Fibroblast of gingiva (primary cell): ENCODE data around the gene GNG10.
"Not testable (repeated sequence)": the region's sequence is repeated elsewhere in the genome, so short reads cannot be mapped to it uniquely, and the experiment has no call there.

Experiments
- DNase-seq: peaks from one replicate; pipeline ENCODE4 v3.0.0-alpha.2; 2011; ENCODE audit warnings: low read depth

Gene GNG10

DNA sequence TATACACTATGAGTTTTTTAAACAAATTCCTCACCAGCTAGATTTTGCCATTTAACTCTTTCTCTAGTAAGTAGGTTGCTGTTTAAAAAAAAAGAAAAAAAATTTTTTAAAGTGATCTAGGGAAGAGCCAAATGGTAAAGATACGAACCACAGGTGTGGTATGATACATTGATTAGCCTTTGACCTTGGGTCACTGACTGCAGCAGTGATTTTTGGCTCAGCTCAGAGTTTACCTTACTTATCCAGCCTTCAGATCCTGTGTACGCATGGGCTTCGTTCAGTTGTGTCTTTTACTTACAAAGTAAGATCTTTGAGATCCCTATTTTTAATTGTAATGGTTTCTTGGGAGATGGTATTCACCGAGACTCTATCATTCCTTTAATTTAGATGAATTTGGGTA is 12.4 kb upstream of the GNG10 start:
- DNase-seq: no peak

DNA sequence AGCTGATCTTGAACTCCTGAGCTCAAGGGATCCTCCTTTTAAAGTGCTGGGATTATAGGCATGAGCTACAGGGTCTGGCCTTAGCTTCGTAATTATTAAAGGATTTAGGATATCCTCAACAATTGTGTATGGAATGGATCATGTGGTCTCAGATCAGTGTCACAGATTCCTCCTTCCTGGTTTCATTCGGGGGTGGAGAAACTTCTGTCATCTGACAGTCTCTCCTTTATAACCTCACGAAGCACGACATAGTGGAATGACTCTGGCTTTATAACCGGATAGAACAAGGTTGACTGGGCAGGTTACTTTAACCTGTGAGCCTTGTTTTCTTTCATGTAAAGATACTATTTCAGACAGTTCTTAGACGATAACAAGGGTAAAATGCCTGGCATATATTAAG is 4.4 kb upstream of the GNG10 start:
- no peak for DNase-seq

DNA sequence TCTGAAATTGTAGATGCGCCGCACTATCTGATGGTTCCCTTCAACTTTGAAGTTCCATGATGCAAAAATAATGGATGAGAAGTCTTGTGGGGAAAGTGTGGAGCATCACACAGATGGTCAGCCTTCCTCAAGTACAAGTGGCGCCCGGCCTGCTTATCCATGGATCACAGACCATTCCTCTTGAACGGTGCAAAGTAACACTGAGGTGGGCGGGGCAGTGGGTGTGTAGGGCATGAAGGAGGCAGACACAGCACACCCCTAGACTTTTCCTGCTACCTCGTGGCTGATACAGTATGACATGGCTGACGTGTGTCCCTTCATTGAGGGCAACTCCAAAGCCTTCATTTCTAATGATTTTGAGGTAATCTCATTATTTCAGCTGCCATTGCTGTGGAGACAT is 2.5 kb upstream of the GNG10 start:
- DNase-seq: no peak

DNA sequence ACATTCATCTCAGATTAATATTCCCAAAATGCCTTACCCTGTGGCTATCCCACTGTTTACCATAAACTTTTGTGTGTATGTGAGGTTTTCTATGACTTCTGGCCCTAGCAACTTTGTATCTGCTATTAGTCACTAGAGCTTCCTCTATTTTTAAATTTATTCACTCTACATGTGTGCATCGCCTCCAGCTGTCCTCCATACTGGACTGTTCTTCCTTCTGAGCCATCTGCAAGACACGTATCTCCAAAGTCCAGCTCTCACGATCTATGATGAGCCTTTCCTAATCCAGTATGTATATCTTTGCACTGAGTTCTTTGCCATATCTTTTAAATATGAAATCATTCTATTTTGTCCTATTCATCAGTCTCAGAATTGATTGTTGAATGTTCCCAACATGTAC is 1.7 kb upstream of the GNG10 start:
- peak; percentile 7 for DNase-seq

DNA sequence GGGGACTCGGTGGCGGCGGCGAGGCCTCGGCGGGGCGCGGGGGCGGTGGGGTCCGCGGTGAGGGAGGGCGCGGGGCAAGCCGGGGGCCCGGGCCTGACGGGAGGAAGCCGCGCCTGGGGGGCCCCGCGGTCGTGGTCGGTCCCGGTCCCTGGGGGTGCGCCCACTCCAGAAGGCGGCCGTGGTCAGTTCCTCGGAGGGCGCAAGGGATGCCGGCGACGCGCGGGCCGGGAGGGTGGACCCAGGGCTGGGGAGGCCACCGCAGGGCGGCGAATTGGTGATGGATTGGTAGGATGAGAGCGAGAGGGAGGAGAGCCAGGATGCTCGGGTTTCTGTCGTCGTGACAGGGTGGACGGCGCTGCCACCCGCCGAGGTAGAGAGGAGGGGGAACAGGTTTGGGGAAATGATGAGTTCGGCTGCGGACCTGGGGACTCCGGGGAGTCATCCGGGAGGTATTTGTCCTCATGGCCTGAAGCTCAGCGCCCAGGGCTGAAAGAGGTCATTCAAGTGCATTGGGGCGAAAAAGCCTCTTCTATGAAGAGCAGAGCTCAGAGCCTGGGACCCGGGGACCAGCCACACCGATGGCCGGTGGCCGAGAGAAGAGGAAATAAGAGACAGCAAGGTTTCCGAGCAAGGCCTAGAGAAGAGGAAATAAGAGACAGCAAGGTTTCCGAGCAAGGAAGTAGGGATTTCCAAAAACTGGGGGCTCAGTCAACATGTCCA is 557 bp downstream of the GNG10 start:
- peak; percentile 51 for DNase-seq

DNA sequence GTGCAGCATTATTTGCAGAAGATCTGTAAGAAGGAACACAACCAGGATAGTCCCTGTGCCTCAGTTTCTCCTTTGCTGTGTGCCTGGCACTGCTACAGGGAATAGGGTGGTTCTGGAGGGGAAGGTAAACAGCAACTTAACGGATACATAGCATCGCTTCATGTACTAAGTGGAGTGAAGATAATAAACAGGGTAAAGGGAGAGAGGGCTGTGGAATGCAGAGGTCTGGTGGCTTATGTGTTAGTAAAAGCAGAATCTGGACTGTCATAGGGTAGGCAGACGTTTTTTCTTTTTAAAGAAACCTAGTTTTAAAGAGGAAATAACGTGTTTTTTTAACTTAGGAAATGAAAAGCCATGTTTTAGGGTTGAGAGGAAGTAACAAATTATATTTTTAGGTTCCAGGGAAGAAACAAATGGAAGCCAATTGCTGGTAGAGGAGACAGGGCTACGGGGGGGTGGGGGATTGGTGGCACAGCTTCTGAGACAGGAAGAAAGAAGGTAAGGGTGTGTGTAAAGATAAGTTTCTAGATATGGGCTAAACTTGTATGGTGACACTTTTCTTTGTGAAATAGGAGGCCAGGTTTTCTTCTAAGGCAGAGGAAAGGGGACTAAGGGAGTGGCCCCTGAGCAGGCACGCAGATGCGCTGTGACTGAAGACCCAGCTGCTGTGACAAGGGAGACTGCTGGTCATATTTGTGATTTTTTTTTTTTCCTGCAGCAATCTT is 1.3 kb downstream of the GNG10 start:
- DNase-seq: no peak

DNA sequence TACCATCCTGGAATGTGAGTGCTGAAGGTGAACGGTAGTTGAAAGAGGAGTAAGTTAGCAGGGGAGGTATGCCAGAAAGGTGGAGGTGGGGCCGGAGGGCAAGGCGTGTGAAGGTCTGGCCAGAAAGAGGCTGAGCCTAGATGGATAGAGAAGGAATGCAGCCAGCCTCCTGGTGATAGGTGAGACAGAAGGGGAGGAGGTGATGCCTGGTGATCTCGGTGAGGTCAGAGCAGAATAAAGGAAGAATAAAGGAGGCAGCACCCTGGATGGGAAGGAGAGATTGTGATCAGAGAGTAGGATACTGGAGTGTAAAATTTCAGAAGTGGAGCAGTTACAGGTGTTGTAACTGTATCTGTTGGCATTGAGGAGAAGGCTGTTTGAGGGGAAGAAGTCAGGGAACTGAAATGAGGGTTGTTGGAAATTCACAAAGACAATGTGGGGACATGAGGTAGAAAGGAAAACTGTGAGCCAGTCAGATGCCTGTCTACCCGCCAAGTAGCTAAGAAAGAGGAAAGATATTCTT is 2.0 kb downstream of the GNG10 start:
- no peak for DNase-seq

DNA sequence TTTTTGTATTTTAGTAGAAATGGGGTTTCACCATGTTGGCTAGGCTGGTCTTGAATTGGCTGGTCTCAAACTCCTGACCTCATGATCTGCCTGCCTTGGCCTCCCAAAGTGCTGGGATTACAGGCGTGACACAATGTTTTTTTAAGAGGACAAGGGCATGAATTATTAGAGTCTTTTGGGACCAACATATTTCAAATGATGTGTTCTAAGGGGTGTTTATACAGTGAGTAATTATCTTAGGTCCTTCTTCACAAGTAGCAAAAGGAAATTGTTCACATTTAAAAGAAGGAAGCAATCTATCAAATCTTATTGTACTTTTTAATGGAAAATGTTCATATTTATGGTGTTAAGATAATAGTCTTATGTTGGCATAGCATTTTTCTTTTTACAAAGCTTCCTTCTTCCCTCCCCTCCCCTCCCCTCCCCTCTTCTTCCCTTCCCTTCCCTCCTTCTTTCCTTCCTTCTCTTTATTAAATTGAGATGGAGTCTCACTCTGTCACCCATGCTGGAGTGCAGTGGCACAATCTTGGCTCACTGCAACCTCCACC is 6.7 kb downstream of the GNG10 start:
- DNase-seq: no peak

DNA sequence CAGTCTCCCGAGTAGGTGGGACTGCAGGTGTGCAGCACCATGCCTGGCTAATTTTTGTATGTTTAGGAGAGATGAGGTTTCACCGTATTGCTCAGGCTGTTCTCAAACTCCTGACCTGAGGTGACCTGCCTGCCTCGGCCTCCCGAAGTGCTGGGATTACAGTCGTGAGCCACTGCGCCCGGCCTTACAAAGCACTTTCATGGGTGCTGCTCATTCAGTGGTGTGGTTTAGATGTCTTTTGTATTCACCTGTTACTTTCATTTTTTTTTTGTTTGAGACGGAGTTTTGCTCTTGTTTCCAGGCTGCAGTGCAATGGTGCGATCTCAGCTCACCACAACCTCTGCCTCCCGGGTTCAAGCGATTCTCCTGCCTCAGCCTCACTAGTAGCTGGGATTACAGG is 7.2 kb downstream of the GNG10 start:
- DNase-seq: not testable (repeated sequence)

DNA sequence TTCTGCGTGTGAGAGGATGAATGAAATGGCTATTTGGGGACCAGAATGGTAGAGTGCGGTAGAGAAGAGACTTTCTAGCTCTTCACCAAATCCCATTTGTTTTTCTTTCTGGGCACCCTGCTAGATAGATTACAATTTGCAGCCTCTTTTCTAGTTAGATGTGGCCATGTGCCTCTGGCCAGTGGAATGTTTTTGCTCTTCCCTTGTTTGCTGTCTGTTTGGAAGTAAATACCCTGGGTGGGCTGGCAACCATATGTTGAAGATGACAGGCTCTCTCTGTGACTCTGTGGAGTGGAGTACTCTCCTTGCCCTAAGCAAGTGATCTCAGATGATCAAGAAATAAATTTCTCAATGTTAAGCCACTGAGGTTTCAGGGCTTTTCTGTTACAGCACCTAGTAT is 12.9 kb downstream of the GNG10 start:
- peak; percentile 43 for DNase-seq

DNA sequence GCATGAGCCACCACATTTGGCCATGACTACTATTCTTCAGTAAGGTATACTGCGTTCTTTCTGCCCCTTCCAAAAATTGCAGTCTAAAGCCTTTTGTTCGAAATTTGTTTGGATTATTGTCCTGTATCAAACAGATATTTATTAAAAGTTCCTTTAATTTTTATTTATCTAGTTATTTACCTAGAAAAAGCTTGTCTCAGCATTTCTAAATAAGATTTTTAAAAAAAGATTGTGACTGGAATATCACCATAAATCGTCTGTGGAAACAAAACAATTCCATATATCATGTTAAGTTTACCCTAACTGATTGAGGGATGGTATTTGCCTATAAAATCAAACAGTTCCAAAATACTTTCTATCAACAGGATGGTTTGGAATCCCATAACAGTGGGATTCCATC is 14.7 kb downstream of the GNG10 start:
- DNase-seq: no peak

DNA sequence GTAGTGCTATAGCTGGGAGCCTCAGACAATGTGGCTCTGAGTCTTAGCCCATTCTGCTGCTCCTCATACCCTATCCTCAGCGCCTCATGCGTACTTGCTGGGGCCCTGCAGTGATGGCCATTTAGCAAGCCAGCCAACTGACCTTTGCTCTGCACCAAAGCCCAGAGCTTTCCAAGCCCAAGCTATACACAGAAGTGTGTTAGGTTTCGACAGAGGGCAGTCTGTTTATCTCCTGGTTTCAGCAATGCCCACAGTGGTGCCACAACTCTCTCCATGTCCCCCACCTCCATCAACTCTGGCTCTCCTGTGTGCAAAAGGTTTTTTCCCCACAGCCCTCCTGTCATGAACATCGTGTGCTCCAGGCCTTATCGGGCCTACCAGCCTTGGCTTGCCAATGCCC is 16.9 kb downstream of the GNG10 start:
- DNase-seq: no peak

DNA sequence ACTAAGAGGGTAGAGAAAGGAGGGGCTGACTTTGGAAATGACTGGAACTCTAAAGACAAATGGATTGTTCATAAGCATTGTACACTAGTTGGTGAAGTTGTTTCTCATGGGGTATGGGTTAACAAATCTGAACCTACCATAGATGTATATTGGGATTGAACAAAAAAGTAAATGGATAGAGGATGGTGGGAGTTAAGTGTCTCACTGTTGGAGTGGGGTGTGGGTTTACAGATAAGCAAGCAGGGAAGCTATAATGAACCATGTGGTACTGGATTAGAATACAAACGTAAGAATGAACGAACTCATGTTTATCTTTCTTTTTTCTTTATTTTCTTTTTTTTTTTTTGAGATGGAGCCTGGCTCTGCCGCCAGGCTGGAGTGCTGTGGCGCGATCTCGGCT is 17.8 kb downstream of the GNG10 start:
- no peak for DNase-seq

DNA sequence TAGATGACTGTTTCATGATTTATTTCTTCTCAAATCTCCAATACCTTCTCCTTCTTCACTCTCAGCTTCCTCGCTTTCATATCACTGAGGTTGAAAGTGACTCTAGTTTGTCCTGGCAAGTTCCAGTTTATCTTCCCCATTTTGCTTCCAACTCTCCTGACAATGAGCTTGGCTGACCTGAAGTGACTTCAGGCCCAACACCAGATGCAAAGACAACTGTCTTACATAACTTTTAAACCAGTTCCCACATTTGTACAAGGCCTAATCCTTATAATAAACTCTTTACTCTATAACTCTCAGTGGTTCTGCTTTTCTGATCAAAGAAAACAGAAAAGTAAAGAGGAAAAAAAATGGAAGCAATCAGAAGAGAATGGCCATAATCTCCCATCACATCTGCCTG is 22.0 kb downstream of the GNG10 start:
- no peak for DNase-seq

DNA sequence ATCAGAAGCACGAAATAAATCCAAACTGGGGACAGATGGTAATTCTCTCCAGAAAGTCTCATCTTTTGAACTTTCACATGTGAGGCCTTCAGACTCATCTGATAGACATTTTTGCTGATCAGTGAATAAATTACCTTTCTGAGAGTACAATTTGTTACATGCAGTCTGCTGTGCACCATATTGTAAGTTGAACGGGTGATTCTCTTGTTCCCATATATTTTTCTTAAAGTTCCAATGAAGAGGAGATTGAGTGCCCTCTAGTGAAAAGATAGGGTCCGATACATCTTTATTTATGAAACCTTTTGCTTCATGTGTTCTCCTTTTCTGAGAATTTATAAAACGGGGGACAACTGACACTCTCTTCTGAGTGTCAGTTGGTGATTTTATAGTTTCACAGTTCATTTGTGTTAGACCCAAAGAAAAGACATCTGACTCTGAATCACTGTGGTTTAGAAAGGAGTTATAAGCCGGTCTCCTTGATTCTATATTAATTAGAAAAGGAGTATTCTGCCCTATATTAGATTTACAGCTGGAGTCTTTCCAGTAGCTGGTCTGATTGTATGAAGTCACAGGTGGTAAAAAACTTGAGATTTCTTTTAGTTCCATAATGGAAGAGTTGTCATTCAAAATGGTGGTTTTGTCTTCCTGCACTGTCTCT is 30.4 kb downstream of the GNG10 start:
- DNase-seq: peak; percentile 42

DNA sequence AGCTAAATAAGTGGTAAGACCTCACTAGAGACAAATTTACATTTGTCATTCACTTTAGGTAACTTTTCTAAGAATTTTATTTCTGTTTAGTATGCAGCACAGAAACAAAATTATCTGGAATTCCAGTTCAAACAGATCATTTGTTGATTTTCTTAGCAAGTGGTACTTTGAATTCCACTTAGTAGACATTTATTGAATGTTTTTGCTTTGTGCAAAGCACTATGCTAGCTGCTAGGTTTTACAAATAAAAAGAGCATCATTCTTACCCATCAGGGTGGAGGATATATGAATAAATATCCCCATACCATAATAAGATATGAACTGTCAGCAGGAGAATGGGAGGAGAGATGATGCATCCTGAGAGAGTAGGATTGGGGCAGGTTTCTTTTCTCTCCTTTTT is 35.4 kb downstream of the GNG10 start:
- no peak for DNase-seq

DNA sequence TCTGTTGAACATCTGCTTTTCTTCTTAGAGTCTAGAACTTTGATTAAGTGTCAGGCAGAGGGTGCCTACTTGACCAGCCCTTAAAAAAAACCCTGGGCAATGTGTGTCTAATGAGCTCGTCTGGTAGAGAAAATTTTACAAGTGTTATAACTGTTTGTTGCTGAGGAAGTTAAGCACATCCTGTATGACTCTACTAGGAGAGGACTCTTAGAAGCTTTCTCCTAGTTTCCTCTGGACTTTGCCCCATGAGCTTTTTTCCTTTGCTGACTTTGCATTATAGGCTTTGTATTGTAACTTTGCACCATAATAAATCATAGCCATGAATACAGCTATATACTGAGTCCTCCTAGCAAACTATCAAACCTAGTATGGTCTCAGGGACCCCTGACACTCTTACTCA is 39.4 kb downstream of the GNG10 start:
- DNase-seq: no peak

DNA sequence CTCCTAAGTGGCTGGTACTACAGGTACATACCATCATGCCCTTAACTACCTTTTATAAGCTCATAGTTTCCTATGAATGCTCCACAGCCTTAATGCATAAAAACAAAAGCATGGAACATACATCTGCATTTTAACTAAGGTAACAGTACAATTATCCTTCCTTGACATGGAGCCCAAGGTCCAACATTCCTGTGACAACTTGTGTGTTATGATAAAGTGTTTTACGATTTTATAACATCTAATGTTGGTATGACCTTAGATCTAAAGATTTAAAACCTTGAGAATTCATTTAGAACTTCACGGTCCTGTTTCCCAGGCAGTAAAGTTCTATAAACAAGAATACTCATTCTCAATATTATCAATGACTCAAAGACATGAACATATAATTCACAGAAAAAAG is 43.1 kb downstream of the GNG10 start:
- no peak for DNase-seq

DNA sequence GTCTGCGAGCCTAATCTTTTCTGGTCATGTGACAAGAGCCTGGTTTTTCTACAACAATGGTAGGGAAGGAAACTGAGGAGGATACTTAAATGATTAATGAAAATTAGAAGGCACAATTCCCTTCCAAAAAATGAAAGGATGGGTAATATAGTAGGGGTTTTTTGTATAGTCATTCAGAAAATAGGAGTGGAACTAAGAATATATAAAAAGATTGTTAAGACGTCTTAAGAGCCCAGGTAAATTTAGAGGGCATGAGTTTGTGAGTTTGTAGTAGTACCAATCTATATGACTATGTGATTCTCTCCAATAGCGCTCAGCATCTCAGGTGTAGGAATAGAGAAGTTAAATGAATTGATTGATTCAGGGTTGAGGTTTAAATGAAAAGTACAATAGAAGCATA is 50.1 kb downstream of the GNG10 start:
- no peak for DNase-seq

DNA sequence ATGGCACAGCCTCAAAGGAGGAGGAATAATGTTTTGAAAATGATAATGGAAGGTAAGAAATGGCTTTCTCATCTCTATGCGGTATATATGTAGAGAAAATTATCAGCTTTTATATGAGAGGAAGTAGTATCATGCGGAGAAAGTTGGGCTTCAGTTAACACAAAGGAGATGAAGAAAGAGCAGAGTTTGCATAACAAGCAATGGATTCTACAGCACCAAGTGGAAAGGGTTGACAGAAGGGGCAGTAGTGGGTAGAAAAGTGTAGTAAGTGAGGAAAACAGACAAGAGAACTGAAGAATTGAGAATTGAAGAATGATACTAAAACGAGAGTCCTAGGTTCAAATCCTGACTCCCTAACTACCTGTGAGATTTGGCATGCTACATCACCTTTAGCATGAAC is 51.0 kb downstream of the GNG10 start:
- DNase-seq: no peak

DNA sequence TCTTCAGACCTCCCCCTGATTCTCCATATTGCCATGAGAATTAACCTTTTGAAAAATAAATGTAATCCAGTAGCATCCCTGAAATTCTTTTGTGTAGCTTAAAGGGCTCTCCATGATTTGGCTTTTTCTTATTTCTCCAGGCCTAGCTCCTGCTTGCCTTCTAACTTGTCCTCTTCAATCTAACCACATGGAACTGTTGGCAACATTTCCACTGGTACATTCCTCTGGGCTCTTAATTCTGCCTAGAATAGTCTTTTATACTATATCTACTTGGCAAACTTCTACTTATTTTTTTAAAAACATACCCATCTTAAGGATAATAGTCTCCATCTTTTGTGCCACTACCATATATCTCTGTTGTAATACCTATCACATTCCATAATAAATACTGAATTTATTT is 54.1 kb downstream of the GNG10 start:
- DNase-seq: no peak

DNA sequence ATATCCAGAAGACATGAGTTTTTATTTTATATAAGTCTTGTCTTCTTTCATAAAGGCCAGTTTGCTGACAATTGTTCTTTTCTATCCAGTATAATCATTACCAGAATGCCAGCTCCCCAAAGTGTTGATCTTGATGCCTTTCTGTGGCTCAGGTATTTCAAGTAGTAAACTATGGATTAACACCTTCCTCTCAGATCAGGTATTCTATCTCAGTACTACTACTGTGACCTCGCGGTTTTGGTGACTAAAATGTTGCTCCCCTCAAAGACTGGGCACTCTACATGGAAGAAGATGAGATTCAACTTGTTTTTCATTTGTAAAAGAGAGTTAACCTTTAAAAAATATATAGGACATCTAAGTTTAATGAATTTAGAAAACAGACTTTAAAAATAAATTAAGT is 58.1 kb downstream of the GNG10 start:
- DNase-seq: no peak
